LNCaP clone FGC (cell line): ENCODE results near the gene MYOCD.

Experiments used
- DNase-seq: peaks from one replicate; pipeline ENCODE4 v3.0.0-alpha.2; 2011; ENCODE audit warnings: low read depth
- H3K4me3 ChIP-seq: 2 replicates; pipeline ENCODE4 v1.5.1; 2011; ENCODE audit warnings: mild to moderate bottlenecking, low read depth, low read length, control low read depth
- CTCF ChIP-seq: IDR thresholded peaks from 2 replicates; pipeline ENCODE4 v1.5.1; 2012; ENCODE audit warnings: mild to moderate bottlenecking; ENCODE audit not compliant: control insufficient read depth, insufficient read depth; ENCODE audit errors: extremely low read depth

Gene MYOCD

GRCh38 chr17:12665263-12666210 is at the start of gene MYOCD:
Gene MYOCD (plus strand): TSS chr17:12665890. CDS start chr17:12666189, 299 bp downstream.
- H3K4me3 ChIP-seq: peak within 1 kb of the TSS; percentile 46
- no peak for DNase-seq
- no peak for TF ChIP-seq CTCF

GRCh38 chr17:12616161-12616560 is 49.5 kb upstream of the MYOCD start:
- no peak for TF ChIP-seq CTCF

GRCh38 chr17:12618557-12618956 is 47.1 kb upstream of the MYOCD start:
- no peak for DNase-seq
- no peak for TF ChIP-seq CTCF
- no peak overlapping the region for H3K4me3 ChIP-seq

More at GRCh38 chr17:12616161-12616560, 49.5 kb upstream of the MYOCD start:
- no peak for DNase-seq
- H3K4me3 ChIP-seq: no peak overlapping the region

GRCh38 chr17:12619459-12620199 is 46.1 kb upstream of the MYOCD start:
- no peak for DNase-seq
- TF ChIP-seq CTCF: no peak

GRCh38 chr17:12620200-12620720 is 45.4 kb upstream of the MYOCD start:
- TF ChIP-seq CTCF: no peak
- H3K4me3 ChIP-seq: no peak overlapping the region
- DNase-seq: no peak

More at GRCh38 chr17:12619459-12620199, 46.1 kb upstream of the MYOCD start:
- H3K4me3 ChIP-seq: no peak overlapping the region

GRCh38 chr17:12622726-12623125 is 43.0 kb upstream of the MYOCD start:
- no peak for DNase-seq
- H3K4me3 ChIP-seq: no peak overlapping the region
- no peak for TF ChIP-seq CTCF
